Measurements from ENCODE around the gene PTCD3.
A peak's percentile ranks its signal among the peaks of the same experiment; 100 is the strongest.

Gene PTCD3

GRCh38 chr2:86147793-86148192 is 41.8 kb downstream of the PTCD3 start:
- no peak for DNase-seq

- DNase-seq = no peak
Measured at GRCh38 chr2:86150502-86150901, 44.5 kb downstream of the PTCD3 start.

GRCh38 chr2:86157009-86157556 is 51.0 kb downstream of the PTCD3 start:
- DNase-seq = no peak

- no peak for DNase-seq
Measured at GRCh38 chr2:86158286-86158685, 52.3 kb downstream of the PTCD3 start.

GRCh38 chr2:86160156-86160952 is 54.3 kb downstream of the PTCD3 start:
- DNase-seq = no peak

- DNase-seq = no peak
Measured at GRCh38 chr2:86170449-86170848, 64.4 kb downstream of the PTCD3 start.

- DNase-seq = no peak
Measured at GRCh38 chr2:86171295-86171694, 65.3 kb downstream of the PTCD3 start.

GRCh38 chr2:86172610-86173009 is 66.6 kb downstream of the PTCD3 start:
- DNase-seq = no peak

GRCh38 chr2:86174445-86174844 is 68.4 kb downstream of the PTCD3 start:
- DNase-seq = no peak

GRCh38 chr2:86175828-86176227 is 69.8 kb downstream of the PTCD3 start:
- DNase-seq = no peak

GRCh38 chr2:86176597-86176996 is 70.6 kb downstream of the PTCD3 start:
- DNase-seq = no peak

- DNase-seq = peak; percentile 31
Measured at GRCh38 chr2:86185517-86186212, 79.6 kb downstream of the PTCD3 start.

GRCh38 chr2:86186431-86186830 is 80.4 kb downstream of the PTCD3 start:
- peak; percentile 9 for DNase-seq

- no peak for DNase-seq
Measured at GRCh38 chr2:86189782-86190416, 83.9 kb downstream of the PTCD3 start.

Measured in CD4-positive, alpha-beta T cell treated with Interleukin-6 for 4 hours (primary cell).